GM12891 (cell line): Measurements from ENCODE around the gene MS4A15.
A peak's percentile ranks its signal among the peaks of the same experiment; 100 is the strongest.
"Not testable (repeated sequence)": the region's sequence is repeated elsewhere in the genome, so short reads cannot be mapped to it uniquely, and the experiment has no call there.

Experiments used
- DNase-seq: peaks from one replicate; pipeline ENCODE4 v3.0.0; 2011; ENCODE audit warnings: low spot score; ENCODE audit not compliant: insufficient read length
- FAIRE-seq: peaks from 2 replicates; lab custom pipeline; 2011; peaks lifted over from hg19 to GRCh38; lab: Jason Lieb, UNC
- PAX5 ChIP-seq: IDR thresholded peaks from 2 replicates; pipeline ENCODE4 v1.6.1; 2011; ENCODE audit warnings: low read length, moderate library complexity, mild to moderate bottlenecking; ENCODE audit not compliant: insufficient read depth, severe bottlenecking
- POLR2A ChIP-seq: IDR thresholded peaks from 2 replicates; pipeline ENCODE4 v1.6.1; 2011; ENCODE audit warnings: low read depth, low read length, control low read depth
- POLR2AphosphoS5 ChIP-seq: IDR thresholded peaks from 2 replicates; pipeline ENCODE4 v1.6.1; 2011; ENCODE audit warnings: low read depth, low read length, control low read depth
- POU2F2 ChIP-seq: IDR thresholded peaks from 2 replicates; pipeline ENCODE4 v1.6.1; 2011; ENCODE audit warnings: low read depth, mild to moderate bottlenecking, control low read depth, low read length, moderate library complexity
- SPI1 ChIP-seq: IDR thresholded peaks from 2 replicates; pipeline ENCODE4 v1.6.1; 2011; ENCODE audit warnings: low read depth, low read length, control low read depth
- TAF1 ChIP-seq: IDR thresholded peaks from 2 replicates; pipeline ENCODE4 v1.6.1; 2011; ENCODE audit warnings: low read depth, low read length, control low read depth

MS4A15 gene

GRCh38 chr11:60750911-60751310 is 5.8 kb upstream of the MS4A15 start:
- TF ChIP-seq SPI1 (no peak), POU2F2 (no peak), TAF1 (no peak), PAX5 (no peak), POLR2AphosphoS5 (no peak)
- DNase-seq (no peak), FAIRE-seq (no peak)

GRCh38 chr11:60753309-60753708 is 3.4 kb upstream of the MS4A15 start:
- FAIRE-seq, result no peak
- TF ChIP-seq TAF1, result no peak
- TF ChIP-seq PAX5, result no peak
- no peak for DNase-seq

GRCh38 chr11:60754887-60755286 is 1.8 kb upstream of the MS4A15 start:
- TF ChIP-seq POU2F2 (no peak), PAX5 (no peak), SPI1 (no peak), POLR2AphosphoS5 (no peak), POLR2A (no peak), TAF1 (no peak)
- no peak for DNase-seq
- FAIRE-seq, result no peak

- TF ChIP-seq TAF1 (no peak), SPI1 (no peak), POLR2AphosphoS5 (no peak), POLR2A (no peak), POU2F2 (no peak), PAX5 (no peak)
- FAIRE-seq, result no peak
Observed at GRCh38 chr11:60757231-60757800, 649 bp downstream of the MS4A15 start.

GRCh38 chr11:60758671-60759070 is 2.0 kb downstream of the MS4A15 start:
- FAIRE-seq, result not testable (repeated sequence)

More at GRCh38 chr11:60757231-60757800, 649 bp downstream of the MS4A15 start:
- DNase-seq, result no peak

GRCh38 chr11:60759438-60760225 is 3.0 kb downstream of the MS4A15 start:
- not testable (repeated sequence) for DNase-seq, FAIRE-seq
- TF ChIP-seq SPI1, result peak; percentile 56

More at GRCh38 chr11:60758671-60759070, 2.0 kb downstream of the MS4A15 start:
- DNase-seq, result not testable (repeated sequence)

- no peak for TF ChIP-seq TAF1
- no peak for TF ChIP-seq POLR2AphosphoS5
- TF ChIP-seq POLR2A, result no peak
- no peak for TF ChIP-seq PAX5
- TF ChIP-seq POU2F2, result no peak
- no peak for DNase-seq
- peak; percentile 35 for FAIRE-seq
Observed at GRCh38 chr11:60761436-60762190, 4.9 kb downstream of the MS4A15 start.

- DNase-seq (no peak), FAIRE-seq (peak; percentile 93)
- 0 out of 2 replicates have a peak, but pooled peaks have one; percentile 8 for TF ChIP-seq POLR2A
- no peak for TF ChIP-seq POLR2AphosphoS5
- no peak for TF ChIP-seq PAX5
- TF ChIP-seq SPI1, result peak; percentile 65
- 0 out of 2 replicates have a peak, but pooled peaks have one; percentile 54 for TF ChIP-seq TAF1
- peak; percentile 42 for TF ChIP-seq POU2F2
Observed at GRCh38 chr11:60762851-60763691, 6.4 kb downstream of the MS4A15 start.

GRCh38 chr11:60763692-60764369 is 7.2 kb downstream of the MS4A15 start:
- FAIRE-seq (peak; percentile 75), DNase-seq (no peak)
- TF ChIP-seq POLR2A, result no peak
- TF ChIP-seq SPI1, result no peak
- TF ChIP-seq TAF1, result no peak
- TF ChIP-seq POLR2AphosphoS5, result no peak
- TF ChIP-seq PAX5, result no peak
